ENCODE results near the gene RASD2.
A peak's percentile ranks its signal among the peaks of the same experiment; 100 is the strongest.

RASD2 gene

DNA sequence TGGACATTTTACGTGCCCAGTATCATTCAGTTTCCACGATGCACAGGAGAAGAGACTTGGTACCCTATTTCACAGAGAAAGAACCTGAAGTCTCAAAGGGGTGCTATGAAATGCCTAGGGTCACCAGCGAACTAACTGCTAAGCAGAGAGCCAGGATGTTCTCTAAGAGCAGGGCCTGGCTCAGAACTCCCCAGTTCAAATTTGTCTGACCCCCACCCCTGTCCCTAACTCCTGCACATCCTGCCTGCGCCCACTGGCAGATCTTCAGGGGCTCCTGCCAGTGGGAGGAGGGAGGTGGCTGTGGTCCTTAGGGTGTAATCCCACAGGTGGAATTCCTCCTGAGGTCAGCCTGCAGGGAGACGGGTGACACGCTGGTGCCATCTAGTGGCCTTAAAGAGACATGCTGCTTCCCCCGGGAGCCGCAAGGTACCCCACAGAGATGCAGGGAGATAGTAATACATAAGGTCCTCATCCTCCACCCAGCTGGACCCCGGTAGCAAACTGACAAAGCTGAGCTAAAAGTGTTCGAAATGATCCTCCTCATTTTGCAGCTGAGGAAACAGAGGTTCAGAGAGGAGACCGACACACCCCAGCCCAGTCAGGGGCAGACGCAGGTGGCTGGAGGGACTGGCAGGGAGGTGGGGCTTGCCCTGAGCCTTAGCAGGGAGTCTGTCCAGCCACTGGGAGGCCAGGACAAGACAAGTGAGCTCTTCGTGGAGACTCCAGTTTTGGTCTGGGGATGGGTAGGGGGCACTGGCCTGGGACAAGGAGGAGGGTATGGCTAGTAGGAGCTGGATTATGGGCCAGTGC, 42.4 kb downstream of the RASD2 start:
- peak; percentile 9 for DNase-seq (ENCODE audit: low read depth)

DNA sequence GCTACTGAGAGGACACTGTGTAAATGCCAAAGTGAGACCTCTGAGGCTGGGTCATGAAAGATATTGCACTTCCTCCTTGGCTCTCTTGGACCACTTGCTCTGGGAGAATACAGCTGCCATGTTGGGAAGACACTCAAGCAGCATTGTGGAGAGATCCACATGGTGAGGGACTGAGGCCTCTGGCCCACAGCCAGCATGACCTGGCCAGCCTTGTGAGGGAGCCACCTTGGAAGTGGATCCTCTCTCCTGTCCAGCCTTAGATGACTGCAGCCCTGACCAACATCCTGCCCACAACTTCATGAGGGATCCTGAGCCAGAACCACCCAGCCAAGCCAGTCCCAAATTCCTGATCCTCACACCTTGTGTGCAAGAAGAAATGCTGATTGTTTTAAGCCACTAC, 46.1 kb downstream of the RASD2 start:
- no peak for DNase-seq (ENCODE audit: low read depth)

DNA sequence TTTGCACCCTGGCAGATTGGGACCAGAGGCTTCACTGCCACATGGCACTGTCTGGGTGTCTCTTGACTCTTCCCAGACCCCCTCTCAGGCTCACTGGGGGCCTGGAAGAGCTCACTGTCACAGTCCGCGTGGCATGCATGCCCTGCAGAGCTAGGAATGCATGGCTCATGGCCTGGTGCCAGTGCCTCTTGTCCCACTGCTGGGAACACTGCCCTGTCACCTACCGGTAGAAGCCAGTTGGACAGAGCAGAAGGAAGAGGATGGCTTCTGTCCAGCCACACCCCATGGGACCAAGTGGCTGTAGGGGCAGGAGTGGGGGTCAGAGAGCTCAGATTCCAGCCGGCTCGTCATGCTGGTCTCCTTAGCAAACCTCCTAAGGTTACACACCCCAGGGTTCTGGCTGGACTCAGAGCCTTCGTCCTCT, 46.8 kb downstream of the RASD2 start:
- no peak for DNase-seq (ENCODE audit: low read depth)

DNA sequence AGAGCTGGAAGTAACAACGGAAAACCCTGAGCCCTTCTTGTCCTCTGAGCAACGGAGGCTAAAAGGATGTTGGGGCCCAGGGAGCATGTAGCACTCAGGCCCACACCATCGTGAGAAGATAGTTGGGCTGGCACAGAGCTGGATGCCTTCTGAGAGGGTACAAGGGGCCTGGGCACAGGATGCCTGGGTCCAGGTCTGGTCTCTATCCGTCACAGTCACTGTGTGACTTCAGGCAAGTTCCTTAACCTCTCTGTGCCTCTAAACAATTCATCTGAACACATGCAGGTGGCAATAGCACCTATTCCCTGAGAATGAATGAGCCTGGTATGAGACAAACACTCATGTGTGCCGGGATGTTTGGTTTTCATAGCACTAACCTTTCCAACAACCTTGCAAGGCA, 47.3 kb downstream of the RASD2 start:
- no peak for DNase-seq (ENCODE audit: low read depth)

DNA sequence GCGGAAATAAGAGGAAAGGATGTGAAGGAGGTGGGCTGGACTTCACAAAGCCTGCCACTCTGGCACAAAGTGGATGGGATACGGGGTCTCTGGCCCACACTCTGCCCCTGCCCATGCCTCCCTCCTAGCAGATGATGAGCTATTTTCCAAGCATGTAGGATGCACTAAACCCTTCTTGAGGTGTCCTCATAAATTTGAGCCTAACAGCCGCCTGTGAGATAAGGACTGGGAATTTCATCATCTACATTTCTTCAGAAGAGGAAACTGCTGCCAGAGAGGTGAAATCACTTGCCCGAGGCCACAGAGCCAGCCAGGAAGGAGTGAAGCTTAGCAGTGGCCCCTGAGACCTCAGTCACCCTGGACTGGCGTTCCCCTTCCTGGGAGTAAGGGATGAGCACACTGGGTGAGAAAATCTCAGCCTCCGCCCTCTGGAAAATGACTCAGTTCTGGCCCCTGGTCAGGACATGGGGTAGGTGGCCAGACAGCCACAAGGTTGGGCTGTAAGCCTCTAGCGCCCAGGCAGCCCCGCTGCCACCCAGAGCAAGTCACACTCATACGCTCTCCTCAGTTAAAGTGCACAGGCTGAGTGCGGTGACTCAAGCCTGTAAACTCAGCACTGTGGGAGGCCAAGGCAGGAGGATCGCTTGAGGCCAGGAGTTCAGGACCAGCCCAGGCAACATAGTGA, 48.6 kb downstream of the RASD2 start:
- no peak for DNase-seq (ENCODE audit: low read depth)

DNA sequence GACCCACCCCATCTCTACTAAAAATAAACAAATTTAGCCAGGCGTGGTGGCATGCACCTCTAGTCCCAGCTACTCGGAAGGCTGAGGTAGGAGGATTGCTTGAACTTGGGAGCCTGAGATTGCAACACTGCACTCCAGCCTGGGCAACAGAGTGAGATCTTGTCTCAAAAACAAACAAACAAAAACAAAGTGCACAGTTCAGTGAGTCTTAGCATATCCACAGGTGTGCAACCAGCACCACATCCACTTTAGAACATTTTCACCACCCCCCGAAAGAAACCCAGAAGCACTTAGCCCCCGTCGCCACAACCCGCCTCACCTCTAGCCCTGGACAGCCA, 49.1 kb downstream of the RASD2 start:
- DNase-seq (ENCODE audit: low read depth): no peak

DNA sequence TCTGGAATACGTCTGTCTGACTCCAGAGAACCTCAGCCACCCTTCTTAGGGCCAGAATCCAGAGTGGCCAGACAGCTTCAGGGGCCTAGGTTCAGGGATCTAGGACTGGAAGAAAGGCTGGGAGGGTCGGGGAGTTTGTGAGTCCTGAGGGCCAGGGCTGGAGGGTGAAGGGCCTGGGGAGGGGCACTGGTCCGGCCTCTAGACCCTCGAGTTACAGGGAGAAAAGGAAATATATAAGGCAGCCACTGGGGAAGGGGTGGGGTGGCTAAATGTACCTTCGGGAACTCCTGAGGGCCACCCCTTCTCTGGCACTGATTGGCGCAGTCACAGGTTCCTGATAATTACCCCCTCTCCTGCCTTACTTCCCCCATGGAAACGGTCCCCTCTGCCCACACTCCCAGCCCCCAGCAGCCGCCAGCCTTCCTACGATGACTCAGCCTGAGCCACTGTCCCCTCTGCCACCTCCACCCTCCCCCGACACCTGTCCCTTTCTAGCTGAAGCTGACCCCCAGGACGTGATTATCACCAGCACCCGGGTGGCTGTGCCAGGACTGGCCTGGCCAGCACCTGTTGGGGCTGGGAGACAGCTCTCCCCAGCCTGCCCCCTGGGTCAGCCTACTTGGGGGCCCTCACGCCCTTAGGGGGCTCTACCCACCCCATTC, 50.1 kb downstream of the RASD2 start:
- DNase-seq (ENCODE audit: low read depth): no peak

DNA sequence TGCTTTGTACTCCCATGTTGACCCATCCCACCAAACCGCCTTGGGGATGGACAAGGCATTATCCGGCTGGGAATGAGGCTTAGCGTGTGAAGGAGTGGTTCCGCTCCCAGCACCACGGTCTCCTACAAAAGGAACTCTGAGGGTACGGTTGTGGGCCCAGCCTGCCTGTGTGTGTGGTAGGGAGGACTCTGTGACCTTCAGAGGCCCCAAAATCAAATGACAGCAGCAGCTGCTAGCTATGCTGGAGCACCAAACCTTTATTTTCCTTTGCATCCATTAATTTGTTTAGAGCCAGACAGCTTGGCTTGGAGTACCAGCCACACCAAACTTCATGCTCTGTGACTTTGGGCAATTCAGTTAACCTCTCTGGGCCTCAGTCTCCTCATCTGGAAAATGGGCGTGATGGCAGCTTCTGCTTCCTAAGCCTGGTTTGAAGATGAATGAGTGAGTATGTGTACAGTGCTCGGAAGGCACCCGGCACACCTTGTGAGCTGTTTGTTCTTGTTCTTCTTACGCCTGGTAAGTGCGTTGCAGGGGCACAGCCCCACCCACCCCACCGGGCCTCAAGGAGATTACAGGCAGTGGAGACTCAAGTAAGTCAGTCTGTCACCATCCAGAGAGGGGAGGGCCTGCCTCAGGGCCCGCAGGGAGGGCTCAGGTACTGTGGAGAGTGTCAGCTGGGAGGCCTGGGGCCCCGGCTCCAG, 51.2 kb downstream of the RASD2 start:
- DNase-seq (ENCODE audit: low read depth): no peak

DNA sequence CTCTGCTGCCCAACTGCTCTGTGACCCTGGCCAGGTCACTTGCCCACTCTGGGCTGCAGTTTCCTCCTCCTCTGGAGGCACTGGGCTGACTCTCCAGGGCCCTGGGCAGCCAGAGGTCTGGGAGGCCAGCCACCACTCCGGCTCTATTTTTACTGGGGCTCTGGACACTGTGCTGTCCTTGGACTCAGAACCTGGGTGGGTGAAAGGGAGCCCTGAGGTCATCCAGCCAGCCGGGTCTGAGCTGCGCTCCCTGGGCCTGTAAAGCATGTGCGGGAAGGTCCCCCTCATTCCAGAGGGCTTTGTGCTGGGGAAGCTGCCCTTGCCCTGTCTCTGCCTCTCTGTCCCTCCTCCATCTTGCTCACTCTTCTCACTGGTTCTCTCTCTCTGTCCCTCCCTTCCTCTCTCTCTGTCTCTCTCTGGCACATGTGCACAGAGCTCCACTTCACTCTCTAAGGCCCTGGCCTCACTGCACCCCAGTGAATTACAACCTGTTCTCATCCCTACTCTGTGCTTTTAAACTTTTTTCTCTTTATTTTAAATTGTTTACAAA, 51.9 kb downstream of the RASD2 start:
- DNase-seq (ENCODE audit: low read depth): no peak

DNA sequence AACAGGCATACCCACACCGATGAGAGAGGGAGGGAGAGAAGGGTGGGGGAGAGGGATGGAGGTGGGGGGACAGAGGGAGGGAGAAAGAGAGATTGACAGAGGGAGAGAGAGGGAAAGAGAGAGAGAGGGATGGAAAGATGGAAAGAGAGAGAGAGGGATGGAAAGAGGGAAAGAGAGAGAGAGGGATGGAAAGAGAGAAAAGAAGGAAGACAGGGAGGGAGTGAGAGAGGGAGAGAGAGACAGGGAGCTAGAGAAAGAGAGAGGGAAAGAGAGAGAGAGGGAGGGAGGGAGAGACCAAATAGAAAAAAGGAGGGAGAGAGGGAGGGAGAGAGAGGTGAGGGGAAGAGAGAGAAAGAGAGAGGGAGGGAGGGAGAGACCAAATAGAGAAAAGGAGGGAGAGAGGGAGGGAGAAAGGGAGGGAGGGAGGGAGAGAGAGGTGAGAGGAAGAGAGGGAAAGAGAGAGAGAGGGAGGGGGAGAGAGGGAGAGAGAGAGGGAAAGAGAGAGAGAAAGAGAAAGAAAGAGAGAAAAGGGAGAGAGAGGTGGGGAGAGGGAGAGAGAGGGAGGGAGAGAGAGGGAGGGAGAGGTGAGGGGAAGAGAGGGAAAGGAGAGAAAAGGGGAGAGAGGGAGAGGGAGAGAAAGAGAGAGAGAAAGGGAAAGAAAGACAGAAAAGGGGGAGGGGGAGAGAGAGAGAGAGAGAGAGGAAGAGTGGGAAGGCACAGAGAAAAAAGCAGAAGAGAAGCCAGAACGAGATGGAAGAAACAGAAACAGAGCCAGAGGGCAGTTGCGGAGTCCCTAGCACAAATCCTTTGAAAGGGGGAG, 52.6 kb downstream of the RASD2 start:
- DNase-seq (ENCODE audit: low read depth): no peak

DNA sequence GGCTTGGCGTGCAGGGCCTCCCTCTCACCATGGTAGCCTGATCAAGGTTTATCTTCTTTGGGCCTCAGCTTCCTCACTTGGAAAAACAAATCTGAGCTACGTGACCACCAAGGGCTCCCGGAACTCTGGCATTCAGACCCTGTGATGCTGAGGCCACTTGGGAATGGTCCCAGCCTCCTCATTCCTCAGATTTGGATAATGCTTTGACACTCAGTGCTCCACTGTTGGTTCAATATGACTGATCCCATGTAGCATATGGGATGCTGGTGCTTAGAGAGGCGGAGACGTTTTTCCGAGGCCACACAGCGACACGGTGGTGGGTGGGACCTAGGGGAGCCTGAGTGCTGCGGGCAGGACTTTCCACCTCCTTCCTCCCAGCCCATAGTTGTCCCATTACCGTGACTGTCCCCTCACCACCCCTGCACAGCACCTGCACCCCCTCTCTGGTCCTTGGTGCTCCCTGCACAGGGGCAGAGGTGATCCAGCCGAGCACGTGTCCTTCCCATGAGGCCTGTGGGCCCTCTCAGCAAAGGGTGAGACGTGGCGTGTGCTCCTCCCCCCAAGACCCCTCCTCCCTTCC, 53.4 kb downstream of the RASD2 start:
- DNase-seq (ENCODE audit: low read depth): no peak

DNA sequence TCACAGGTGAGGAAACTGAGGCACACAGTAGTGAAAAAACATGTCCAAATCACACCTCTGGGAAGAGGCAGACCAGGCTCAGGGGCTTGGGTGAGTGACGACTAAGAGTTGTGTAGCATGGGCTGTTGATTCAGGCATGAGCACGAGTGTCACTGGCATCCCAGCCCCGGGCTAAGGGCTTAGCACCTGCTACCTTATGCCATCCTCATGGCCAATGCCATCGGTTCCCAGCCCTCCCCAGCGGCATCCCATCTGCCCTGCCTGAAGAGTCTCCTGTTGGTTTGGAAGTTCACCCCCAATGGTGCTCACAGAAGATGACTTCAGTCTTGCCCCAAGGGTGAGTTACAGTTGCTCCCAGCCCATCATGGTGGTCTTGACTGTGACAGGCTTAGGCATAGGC, 54.1 kb downstream of the RASD2 start:
- DNase-seq (ENCODE audit: low read depth): no peak

DNA sequence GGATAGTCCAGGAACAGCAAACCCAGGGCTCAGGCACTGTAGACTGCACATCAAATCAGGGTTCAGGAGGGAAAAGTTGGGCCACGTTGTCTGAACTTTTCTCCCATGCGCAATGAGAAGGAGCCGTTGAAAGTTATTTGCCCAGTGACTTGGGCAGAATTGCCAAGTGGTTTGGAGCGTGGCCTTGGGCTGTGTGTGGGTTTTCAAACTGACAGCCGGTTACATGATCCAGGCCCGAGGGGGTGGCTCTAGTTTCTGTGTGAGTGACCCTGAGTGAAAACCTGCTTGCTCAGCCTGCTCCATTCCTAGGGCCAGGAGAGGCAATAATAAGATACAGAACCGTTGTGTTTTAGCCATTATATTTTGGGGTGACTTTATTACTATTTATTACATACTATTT, 56.2 kb downstream of the RASD2 start:
- no peak for DNase-seq (ENCODE audit: low read depth)

DNA sequence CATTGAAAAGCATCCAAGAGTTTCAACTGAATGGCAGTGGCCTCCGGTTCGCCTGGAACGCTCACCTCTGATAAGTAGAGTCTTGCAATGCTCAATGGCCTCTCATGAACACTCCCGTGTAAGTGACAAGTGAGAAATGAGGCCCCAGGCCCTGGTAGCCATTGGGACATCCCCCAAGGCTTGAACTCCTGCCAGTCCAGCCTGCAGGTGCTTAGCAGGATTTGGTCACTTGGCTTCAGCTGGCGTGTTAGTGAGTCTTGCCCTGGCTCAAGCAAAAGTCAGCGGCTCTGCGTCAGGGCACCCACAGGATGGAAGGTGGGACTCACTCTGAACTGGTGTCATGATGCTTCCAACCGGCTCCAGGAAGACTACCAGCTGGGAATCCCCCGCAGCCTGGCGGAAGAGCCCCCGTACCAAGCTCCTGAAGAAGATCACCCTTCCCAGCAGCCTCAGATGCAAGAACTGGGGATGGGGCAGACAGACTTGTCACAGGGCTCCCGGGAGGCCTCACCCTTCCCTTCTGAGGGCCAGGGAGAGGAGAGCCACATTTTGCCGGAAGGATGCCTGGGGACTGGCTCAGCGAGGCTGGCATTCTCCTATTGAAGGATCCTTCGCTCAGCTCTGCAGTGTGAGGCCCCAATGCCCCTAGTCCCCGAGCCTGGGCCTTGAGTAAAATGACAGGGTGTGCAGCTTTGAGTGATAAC, 57.2 kb downstream of the RASD2 start:
- no peak for DNase-seq (ENCODE audit: low read depth)

DNA sequence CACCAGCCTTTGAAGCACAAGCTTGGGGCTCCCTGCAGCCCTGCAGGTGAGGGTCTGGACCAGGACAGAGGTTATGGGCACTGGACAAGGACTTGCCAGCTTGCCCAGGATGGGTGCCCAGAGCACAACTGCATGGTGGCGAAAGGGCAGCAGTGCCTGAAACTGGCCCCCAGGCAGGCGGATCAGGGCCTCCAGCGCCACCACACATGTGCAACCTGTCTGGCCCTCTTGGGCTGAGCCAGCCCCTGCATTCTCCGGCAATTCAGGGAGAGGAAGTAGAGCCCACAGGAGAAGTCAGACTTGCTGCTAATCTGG, 57.7 kb downstream of the RASD2 start:
- DNase-seq (ENCODE audit: low read depth): no peak

DNA sequence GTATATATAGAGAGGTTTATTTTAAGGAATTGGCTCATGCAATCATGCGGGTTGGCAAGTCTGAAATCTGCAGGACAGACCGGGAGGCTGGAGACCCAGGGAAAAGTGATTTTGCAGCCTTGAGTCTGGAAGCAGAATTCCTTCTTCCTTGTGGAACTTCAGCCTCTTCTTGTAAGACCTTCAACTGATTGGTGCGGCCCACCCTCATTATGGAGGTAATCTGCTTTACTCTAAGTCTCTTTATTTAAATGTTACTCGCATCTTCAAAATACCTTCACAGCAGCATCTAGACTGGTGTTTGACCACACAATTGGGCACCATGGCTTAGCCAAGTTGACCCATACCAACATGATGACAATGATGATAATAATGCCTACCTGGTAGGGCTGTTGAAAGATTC, 58.7 kb downstream of the RASD2 start:
- no peak for DNase-seq (ENCODE audit: low read depth)

DNA sequence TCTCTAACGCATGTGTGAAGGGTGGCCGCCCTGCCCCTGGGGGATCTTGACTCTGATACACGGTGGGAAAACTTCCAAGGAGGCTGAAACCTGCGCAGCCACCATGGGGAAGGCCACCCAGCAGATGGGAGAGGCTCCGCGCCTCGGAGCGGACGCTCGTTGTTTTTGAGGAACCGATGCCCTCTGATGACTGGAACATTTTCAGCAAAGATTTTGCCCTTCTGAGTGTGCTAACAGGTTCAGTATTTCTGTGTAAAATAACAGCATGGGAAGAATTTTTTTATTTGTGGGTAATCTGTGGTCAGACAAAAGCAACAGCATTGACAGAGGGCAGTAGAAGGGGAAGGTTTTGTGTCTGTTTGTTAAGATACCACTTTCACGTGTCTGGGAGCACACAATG, 59.8 kb downstream of the RASD2 start:
- no peak for DNase-seq (ENCODE audit: low read depth)

DNA sequence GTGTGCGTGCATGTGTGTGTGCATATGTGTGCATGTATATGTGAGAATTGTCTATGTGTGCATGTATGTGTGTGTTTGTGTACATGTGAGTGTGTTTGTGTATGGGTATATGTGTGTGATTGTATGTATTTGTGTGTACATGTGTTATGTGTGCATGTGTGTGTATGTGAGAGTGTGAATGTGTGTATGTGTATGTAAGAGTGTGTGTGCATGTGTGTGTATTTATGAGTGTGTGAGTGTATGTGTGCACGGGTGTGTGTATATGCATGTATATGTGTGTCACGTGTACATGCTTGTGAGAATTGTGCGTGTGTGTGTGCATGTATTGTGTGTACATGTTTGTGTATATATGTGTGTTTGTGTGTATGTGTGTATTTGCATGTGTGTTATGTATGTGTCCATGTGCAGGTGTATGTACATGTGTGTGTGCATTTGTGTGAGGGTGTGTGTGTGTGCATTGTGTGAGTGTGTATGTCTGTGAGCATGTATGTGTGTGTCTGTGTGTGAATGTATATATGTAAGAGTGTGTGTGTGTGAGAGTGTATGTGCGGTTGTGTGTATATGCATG, 60.5 kb downstream of the RASD2 start:
- no peak for DNase-seq (ENCODE audit: low read depth)

DNA sequence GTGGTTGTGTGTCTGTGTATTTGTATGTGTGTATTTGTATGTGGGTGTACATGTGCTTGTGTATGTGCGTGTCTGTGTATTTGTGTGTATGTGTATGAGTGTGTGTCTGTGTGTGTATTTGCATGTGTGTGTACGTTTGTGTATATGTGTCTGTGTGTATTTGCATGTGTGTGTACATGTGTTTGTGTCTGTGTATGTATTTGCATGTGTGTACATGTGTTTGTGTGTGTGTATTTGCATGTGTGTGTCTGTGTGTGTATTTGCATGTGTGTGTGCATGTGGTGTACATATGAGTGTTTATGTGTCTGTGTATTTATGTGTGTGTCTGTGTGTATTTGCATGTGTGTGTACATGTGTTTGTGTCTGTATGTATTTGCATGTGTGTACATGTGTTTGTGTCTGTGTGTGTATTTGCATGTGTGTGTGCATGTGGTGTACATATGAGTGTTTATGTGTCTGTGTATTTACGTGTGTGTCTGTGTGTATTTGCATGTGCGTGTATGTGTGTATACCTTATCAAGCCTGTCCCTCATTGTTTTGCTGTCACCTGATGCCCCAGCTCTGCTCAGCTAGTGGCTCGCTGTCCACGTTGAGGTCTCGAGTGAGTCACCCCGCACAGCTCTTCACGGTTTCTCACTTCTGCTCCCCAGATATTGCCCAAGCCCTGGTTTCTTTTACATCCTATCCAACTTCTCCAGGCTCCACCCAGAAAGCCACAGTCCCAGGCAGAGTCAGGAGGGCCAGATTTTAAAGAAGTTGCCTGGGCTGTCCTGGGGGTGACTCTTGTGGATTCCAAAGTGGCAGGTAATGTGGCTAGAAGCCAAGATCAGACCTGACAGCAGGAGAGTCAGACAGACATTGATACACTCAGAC, 61.3 kb downstream of the RASD2 start:
- no peak for DNase-seq (ENCODE audit: low read depth)
